NCI-H446 (cell line): ENCODE results near the gene ARMS2.

Experiments used
- DNase-seq, 2 experiments: peaks; one replicate each; lab custom pipeline; 2025; lab: John Stamatoyannopoulos, UW

The ARMS2 gene

DNA sequence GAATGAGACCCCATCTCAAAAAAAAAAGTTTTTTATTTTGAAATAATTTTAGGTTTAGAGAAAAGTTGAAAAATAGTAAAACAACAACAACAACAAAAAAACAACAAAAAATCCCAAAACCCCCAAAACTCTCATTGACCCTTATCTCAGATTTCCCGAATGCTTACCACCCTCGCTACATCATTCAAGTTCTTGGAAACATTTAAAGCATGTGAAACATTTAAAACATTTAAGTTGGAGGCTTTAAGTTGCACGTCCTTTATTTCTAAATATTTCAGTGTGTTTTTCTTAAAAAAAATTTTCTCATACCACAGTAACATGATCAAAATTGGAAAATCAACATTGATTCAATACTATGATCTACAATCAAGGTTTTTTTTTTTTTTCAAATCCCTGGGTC, 382 bp upstream of the ARMS2 start:
- no peak for DNase-seq

DNA sequence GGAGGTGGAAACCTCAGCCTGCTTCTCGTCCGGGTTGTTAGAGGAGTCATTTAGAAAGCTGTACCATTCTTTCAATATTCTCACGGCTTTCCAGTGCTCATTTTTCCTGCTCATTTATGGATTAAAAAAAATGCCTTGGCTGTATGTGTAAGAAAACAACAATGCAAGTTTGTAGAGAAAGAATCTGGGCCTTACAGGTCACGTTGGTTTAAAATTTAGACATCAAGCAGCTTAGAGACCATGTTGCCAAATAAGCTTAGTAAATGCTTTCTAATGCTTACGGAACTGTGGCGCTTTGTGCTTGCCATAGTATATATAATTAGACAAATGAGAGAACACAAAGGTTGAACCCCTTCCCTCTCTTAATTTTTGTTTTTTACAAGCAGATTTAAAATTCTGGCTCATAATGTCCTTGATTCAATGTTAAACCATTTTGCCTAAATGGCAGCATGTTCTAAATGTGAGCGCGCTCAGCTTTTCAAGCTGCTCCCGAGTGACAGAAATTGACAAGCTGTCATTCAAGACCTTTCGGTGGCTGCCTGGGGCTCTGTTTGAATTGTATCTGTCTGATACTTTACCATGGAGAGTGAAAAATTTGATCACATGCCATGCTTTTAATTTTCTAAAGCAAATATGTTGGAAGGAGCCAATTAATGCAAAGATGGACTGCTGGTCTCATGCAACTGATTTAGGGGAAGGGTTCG, 1.1 kb downstream of the ARMS2 start:
- DNase-seq = no peak

DNA sequence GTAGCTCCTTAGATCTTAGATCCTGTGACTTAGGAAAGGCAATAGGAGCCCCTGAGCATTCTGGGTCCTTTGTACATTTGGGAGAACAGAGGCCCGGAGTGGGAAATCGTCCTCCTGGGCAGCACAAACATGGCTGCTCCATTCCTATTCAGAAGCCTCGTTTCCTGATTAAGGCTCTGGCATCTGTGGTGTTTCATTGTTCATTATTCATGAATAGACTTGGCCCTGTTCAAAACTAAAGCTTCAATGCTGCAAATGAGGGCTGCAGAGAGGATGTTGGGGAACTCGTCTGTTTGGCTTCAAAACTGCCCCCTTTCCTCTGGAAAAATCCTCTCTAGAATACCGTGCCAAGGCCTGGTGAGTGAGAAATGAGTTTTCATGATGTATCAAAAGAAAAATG, 3.5 kb downstream of the ARMS2 start:
- DNase-seq = no peak

DNA sequence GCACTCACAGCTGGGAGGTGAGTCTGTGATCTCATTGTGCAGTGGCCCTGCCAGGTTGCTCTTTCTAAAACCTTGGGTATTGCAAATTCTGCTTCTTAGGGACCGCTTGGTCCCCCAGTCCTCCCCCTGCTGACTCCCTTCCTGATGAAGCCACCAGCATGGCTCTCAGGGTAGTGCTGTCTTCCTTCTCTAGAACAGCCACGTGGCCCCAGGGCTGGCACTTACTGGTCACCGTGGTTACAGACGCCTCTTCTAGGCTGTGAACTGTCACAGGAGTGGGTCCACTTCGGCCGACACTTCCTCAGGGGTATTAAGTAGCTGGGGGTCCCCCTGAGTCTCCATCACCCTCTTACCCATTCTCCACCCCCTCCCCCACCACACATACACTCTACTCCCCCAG, 4.2 kb downstream of the ARMS2 start:
- DNase-seq = no peak

DNA sequence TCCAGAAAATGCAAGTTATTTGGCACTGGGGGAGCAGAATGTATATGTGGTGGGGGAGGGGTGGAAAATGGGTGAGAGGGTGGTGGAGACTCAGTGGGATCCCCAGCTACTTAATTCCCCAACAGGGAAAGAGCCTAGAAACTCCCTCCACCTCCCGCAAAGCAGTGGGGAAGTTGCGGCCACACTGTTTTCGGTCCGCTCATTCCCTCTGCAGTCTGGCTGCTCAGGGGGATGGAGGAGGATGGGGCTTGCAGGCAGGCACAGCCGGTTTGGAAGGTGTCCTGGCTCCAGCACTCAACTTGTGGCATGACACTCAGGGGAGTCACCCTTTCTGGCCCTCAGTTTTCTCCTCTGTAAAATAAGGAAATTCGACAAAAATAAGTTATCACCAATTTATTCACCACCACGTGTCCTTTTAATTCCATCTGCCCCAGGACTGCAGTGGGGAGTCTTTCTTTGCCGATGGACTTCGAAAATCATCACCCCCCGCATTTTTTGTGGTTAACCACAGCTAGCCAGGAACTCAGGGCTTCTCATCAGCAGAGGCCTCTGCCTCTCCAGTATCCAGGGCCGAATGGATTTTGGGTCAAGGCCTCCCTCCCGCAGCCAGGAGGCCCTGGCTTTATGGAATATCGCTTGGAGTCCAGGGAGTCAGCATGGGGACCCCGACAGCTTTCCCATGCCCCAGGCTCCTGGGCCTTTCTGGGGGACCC, 5.3 kb downstream of the ARMS2 start:
- no peak for DNase-seq

DNA sequence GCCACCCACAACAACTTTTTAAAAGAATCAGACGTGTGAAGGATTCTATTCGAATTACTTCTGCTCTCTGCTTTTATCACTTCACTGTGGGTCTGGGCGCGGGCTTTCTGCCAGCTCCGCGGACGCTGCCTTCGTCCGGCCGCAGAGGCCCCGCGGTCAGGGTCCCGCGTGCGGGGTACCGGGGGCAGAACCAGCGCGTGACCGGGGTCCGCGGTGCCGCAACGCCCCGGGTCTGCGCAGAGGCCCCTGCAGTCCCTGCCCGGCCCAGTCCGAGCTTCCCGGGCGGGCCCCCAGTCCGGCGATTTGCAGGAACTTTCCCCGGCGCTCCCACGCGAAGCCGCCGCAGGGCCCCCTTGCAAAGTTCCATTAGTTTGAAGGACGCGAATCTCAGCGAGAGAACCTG, 6.4 kb downstream of the ARMS2 start:
- DNase-seq = no peak

DNA sequence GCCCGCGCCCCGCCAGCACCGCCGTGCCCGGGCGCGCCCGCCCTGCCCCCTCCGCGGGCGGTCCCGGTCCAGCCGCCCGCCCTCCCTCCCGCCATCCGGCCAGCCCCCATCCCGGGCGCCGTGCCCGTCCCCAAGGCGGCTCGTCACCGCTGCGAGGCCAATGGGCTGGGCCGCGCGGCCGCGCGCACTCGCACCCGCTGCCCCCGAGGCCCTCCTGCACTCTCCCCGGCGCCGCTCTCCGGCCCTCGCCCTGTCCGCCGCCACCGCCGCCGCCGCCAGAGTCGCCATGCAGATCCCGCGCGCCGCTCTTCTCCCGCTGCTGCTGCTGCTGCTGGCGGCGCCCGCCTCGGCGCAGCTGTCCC, 6.9 kb downstream of the ARMS2 start, which contains the start of gene HTRA1:
Gene HTRA1 (plus strand): TSS at position 187 of the 362 bp plus-strand sequence. CDS start 100 bp downstream, at position 287.
- peak; percentile 14 to 64 for DNase-seq

DNA sequence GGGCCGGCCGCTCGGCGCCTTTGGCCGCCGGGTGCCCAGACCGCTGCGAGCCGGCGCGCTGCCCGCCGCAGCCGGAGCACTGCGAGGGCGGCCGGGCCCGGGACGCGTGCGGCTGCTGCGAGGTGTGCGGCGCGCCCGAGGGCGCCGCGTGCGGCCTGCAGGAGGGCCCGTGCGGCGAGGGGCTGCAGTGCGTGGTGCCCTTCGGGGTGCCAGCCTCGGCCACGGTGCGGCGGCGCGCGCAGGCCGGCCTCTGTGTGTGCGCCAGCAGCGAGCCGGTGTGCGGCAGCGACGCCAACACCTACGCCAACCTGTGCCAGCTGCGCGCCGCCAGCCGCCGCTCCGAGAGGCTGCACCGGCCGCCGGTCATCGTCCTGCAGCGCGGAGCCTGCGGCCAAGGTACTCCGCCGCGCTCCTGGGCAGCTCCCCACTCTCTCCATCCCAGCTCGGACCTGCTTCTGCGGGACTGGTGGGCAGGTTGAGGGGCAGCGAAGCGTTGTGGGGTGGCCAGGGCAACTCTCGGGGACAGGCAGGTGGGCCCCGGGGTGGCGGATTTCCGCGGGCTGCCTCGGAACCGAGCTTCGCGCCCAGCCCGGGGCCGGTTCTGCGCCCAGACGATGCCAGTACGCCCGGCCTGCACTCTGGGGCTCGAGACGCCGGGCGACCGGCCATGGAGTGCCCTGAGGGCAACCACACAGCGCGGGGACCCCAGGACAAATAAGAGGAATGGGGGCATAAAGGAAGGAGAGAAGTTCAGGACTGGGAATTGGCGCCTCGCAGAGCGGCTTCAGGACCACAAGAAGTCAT, 7.5 kb downstream of the ARMS2 start:
- no peak for DNase-seq

DNA sequence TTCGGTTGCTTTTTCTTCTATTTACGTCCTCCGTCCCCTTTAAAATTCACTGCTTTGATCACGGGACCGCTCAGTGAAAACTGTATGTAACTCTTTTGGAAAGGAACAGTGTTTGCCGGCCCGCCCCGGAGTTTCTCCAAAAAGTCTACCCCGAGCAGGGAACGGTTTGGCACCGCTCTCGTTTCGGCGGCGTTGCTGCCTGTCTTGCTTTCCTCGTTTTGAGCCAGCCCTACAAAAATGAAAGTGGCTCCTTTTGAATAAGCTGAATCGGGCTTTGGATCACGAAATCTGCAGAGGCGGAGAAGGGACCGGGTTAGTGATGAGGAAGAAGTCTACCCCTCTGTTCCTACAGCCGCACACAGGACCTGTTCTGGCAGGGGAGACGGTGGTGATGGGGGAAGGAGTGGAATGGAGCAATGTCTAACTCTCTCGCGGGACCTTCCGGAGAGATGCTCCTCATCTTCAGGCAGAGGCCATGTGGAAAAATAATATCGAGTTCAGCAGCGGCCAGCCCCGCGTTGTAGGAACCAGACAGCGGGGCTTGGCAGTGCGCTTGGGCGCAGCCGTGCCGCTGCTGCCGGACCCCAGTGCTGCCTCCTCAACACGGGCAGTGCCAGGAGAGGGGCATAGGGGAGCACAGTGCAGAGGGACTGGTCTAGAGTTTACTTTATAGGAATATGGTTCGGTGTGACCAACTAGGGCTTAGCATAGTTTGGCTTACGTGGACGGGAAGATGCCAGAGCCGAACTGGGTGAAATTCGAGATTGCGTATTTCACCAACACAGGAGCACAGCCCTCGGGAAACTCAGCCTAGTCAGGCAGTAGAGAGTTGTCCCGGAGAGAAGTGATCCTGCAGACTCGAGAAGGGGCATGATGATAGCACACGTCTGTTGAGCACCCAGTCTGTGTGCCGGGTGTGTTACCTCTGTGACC, 8.3 kb downstream of the ARMS2 start:
- DNase-seq = no peak

DNA sequence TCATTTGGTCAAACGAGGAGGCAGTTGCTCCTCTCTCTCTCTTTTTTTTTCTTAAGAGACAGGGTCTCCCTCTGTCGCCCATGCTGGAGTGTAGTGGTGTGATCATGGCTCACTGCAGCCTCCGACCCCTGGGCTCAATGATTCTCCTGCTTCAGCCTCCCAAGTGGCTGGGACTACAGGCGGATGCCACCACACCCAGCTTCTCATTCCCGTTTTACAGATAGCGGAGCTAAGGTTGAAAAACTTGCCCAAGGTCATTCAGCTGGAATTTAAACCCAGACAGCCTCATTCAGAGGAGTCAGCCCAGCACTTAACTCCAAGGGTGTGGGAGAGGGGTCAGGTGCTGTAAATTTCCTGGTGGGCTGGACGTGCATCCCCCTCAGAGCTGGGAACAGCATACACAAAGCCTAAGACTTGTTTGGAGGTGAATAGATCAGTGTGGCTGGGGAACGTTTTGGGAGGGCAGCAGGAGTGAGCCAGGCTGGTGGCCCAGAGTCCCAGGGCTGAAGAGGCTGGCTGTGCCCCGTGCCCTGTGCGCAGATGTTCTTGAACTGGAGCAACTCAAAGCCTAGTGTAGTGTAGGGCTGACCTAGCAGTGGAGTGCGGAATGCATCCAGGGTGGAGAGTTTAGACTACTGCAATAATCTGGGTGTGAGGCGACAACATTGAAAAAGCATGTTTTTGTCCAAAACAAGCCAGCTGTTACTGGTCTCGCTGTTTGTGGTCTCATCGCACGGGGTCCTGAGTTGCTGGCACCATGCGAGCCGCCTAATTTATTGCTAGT, 9.2 kb downstream of the ARMS2 start:
- peak in 1 of 2 experiments; percentile 24 for DNase-seq

DNA sequence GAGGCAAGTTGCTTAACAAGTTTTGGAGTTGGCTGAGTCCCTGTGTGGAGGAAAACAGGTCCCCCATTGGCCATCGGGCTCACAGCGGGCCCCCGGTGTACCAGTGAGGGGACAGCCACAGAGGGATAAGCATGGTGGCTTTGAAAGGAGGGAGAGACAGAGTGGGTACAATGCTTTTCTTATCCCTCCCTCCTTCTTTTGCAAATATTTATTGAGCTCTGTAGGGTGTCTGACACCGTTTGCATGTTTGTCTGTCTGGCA, 9.7 kb downstream of the ARMS2 start:
- no peak for DNase-seq

DNA sequence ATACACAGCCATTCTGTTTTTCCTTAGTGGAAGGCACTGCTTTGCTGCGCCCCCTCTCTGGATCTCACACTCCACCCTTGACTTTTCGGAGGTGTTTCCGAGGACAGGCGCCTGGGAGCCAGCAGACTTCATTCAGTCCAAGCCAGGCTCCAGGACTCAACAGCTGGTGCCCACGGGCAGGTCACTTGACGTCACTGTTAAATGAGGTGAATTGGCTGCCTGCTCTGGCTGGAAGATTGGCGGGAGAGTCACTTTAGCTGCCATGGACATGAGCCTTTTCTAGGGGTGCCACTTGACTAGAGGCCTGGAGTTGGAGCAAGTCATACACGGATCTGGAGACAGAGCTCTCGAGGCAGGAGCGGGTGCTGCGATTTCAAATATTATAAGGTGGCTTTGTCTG, 10.1 kb downstream of the ARMS2 start:
- DNase-seq = peak in 1 of 2 experiments; percentile 38

DNA sequence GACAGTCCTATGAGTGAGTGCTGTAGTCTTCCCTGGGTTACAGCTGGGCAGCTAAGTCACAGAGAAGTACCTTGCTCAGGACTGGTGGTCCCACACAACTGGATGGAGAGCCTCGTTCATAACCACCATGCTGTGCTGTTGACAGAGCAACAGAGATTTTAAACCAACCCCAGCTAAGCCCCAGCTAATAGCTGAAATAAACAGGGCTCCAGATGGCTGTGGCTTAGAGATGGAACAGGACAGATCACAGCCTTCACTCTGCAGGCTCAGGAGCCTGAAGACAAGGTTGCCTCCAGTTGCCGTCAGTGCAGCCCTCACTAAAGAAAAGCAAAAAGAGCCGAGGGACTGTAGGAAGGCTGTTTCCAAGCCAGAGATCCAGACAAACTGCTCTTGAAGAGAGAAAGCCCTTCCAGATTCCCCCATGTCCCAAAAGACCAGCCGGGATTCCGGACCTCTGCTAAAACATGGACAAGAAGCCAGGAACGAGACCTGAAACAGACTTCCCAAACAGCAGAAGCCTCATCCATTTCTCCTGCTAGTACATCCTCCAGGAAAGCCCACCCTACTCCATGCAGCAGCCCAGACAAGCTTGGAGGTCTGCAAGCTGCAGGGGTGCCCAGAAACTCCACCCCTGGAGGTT, 11.1 kb downstream of the ARMS2 start:
- DNase-seq = no peak

DNA sequence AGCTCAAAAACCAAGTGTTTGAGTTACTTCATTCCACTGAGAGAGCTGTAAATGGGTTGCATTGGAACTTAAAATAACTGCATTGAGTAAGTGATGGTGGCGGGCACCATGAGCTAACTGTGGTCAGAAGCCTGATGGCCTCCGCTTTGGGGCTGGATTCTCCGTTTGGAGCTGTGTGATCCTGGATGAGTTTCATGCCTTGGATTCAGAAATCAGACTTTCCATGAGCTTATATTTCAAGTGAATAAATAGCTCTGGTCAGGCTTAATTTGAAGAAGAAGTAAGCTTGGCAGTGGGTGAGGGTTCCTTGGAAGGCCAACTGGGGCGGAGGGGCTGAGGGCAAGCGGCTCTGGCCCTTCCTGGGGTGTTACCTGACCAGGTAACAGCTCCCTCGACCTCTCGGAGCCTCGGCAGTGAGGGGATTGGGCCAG, 12.5 kb downstream of the ARMS2 start:
- DNase-seq = no peak

DNA sequence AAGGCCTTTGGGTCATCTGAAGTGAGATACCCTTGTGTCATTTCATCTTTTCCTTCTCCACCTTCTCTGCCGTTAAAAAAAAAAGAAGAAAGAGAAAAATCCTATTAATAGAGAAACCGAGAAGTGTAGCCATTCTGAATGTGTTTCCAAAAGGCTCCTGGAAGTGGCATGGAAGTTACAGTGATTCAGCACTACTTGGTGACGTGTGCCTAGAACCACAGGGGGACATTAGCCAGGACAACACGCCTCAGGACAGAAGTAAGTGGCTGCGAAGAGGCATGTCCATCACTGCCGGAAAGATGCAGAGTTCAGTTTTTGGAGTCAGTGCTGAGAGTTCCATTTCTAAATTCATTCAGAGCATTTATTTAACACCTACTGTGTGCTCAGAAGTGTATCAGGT, 13.2 kb downstream of the ARMS2 start:
- no peak for DNase-seq

DNA sequence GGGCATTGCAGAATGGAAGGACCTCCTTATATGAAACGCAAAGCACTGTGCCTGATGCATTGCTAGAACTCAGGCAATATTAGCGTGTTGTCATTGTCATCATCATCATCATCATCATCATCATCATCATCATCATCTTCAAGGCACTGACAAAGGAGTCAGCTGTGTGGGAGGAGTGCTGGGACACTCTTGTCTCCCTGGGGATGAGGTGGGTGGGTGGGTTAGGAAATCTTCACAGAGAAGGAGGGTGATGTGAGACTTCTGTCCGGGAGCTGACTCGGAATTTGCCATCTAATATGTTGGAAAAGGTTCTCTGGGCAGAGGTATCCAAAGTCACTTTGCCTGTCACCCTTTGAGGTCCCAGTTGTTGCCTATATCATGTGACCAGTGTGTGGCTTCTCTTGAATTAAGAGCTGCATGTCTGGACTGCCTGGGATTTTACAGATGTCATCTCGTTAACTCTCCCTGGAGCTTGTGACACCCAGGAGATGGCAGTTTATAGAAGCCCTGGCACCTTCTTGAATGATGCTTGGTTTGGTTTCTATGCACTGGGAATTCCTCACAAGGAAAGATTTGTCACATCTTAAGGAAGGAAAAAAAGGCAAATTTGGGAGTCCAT, 14.0 kb downstream of the ARMS2 start:
- DNase-seq = no peak

DNA sequence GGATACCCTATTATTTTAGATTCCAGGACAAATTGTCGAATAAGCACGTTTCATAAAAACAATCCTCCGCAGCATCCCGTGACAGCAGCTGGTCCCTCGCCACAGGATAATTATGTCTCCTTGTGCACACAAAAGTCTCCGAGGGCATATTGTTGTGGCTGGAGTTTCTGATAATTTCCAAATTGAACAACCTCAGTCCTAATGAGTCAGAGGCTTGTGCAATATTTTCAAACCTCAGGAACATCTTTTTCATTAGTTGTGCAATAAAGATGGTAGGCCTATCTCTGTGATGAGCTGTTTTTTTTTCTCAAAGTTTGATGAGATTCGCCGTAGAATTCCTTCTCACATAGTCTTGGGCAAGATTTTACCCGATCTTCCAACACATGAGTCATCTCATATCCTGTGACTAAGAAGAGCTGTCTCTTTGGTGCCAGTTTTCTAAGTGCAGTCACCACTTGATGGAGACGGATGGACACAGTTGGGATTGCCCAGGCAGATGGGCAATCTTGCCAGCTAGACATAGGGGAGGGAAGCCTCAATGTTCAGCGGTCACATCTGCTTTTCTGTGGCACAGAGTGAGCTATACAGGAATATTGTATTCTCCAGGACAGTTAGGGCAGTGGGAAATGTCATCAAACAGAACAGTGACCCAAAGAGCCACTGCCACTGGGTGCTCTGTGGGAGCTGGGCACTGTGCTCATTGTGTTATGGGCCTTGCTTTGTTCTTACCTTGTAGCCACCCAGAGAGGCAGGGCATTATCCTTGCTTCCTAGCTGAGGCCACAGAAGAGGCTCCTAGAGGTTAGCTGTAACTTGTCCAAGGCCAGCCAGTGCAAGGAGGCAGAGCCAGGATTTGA, 14.7 kb downstream of the ARMS2 start:
- peak; percentile 22 to 60 for DNase-seq

DNA sequence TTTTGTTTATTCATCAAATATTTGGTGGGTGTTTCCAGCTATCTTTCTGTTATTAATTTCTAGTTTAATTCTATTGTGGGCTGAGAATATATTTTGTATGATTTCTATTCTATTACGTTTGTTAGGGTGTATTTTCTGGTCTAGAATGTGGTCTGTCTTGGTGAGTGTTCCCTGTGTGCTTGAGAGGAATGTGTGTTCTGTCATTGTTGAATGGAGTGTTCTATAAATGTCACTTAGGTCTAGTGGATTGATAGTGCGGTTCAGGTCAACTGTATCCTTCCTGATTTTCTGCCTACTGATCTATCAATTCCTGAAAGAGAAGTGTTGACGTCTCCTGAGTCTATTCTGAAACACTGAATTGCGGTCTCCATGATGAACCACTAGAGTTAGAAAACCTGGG, 15.4 kb downstream of the ARMS2 start:
- no peak for DNase-seq

DNA sequence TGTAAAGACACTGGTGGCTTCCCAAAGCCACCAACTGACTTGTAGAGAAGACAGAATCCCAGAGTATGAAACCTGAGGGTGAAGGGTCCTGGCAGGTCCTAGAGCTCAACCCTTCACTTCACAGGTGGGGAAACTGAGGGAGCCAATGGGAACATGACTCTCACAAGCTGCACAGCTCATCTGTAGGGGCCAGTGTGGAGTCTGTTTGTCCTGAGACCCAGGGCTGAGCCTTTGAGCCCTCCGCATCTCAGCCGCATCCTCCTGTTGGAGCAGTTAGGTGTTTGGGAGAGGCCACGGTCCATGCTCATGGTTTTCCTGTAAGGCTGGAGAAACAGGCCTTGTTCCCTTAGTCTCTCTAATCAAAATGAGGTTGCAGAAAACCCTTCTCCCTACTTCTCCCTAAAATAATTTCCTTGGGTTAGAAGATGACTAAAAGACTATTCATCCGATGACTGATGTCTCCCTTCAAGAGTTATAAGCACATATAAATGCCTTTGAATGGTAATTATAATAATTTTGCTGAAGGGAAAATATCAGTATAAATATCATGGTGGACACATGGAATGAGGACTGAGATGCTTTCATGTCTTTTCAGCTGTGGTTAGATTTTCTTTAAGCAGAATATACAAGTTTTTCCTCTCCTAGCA, 17.2 kb downstream of the ARMS2 start:
- no peak for DNase-seq
